Stimulated activated naive CD4-positive, alpha-beta T cell (primary cell): ENCODE data around the gene STBD1.
"Not testable (repeated sequence)": the region's sequence is repeated elsewhere in the genome, so short reads cannot be mapped to it uniquely, and the experiment has no call there.

Experiments
- DNase-seq, 6 experiments: peaks; one replicate each; lab custom pipeline; 2025; lab: John Stamatoyannopoulos, UW

Gene STBD1

DNA sequence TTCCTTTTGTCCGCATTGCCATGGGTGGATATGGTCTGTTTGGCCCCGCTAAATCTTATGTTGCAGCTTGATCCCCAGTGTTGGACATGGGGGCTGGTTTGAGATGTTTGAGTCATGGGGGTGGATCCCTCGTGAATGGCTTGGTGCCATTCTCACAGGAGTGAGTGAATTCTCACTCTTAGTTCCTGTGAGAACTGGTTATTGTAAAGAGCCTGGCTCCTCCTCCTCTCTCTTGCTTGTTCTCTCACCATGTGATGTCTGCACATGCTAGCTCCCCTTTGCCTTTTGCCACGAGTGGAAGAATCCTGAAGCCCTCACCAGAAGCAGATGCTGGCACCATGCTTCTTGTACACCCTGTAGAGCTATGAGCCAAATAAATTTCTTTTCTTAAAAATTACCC is 22.6 kb upstream of the STBD1 start:
- no peak for DNase-seq

DNA sequence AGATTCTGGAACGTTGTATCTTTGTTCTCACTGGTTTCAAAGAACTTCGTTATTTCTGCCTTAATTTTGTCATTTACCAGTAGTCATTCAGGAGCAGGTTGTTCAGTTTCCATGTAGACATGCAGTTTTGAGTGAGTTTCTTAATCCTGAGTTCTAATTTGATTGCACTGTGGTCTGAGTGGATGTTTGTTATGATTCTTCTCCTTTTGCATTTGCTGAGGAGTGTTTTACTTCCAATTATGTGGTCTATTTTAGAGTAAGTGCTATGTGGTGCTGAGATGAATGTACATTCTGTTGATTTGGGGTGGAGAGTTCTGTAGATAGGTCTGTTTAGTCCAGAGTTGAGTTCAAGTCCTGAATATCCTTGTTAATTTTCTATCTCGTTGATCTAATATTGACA is 18.7 kb upstream of the STBD1 start:
- DNase-seq: not testable (repeated sequence)

DNA sequence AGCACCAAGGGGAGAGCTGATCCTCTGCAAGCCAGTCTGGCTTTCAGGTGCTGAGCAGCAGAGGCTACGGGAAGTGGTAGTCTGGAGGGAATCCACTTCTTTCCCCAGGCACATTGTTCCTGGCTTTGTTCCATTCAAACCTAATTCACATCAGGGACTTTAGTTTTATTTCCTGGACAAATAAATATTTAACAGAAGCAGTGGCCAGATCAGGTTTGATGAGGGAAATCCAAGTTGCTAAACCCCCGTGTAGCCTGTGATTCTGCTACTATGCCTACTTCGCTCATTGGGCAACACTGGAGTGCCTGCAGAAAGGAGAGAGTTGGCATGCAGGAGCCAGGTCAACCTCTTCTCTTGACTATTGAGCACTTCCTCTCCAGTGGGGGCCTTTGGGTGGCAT is 13.8 kb upstream of the STBD1 start:
- no peak for DNase-seq

DNA sequence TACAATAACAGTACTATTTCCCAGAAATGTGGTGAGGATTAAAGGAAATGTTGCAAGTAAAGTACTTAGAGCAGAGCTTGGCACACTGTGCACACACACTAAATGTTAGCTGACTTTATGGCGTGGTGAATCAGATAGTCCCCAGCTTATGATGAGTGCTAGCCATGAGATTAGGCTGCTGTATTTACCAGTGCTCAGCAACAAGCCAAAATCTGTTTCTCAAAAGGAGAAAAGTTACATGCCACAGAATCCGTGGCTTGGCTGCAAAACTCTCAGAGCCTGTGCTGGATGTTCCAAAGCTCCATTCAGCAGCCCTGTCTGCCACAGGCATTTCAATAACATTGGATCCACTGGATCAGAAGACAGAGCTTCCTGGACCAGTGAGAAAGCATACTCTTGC is 12.8 kb upstream of the STBD1 start:
- no peak for DNase-seq

DNA sequence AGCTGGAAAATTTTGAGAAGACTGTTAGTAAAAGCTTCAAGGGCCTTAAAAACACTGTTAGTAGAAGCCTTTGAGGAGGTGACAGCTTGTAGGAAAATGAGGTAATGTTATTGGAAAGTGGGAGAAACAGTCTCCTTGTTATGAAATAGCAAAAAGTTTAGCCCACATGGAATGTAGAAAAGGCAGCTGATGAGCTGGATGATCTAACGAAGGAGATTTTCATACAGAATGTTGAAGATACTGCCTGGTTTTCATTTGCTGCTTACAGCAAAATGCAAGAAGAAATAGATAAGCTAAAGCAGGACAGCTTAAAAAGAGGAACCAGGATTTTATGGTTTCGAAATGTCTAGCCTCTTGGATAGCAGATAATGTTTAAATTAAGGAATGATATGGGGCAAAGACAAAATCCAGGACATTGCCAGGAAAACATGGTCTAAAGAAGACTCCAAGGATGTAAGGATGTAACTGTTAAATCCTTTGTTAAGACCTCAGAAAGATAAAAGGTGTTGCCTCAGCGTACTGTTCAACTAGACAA is 10.2 kb upstream of the STBD1 start:
- DNase-seq: no peak

DNA sequence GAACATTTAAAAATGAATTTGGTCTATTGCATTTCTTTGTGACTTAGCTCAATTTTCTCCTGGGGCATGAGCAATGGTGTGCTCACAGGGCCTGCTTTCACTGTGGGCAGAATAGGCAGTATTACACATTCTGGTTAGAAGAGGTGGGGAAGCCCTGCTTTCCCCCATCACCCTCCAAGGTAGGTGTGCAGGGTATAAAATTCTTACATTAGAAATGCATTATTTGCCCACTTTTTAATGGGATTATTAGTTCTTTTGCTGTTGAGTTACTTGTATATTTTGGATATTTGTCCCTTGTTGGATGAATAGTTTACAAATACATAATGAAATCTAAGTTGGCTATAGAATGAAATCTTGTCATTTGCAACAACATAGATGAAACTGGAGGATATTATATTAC is 8.3 kb upstream of the STBD1 start:
- no peak for DNase-seq

DNA sequence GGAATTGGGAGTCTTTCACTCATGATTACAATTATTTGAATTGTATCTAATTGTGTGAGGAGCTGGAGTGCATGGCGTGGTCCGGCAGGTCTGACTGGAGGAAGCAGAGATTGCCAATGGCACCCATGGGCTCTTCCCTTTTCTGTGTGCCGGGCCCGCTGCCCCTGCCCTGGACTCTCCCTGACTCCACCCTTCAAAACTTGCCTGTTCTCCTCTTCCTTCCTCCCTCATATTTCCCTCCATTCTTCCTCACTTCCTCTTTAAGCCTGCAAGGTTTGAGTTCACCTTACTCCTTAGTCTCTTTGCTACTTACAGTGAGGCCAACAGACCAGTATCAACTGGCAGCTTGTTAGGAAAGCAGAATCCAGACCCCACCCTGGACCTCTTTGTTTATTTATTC is 6.5 kb upstream of the STBD1 start:
- no peak for DNase-seq

DNA sequence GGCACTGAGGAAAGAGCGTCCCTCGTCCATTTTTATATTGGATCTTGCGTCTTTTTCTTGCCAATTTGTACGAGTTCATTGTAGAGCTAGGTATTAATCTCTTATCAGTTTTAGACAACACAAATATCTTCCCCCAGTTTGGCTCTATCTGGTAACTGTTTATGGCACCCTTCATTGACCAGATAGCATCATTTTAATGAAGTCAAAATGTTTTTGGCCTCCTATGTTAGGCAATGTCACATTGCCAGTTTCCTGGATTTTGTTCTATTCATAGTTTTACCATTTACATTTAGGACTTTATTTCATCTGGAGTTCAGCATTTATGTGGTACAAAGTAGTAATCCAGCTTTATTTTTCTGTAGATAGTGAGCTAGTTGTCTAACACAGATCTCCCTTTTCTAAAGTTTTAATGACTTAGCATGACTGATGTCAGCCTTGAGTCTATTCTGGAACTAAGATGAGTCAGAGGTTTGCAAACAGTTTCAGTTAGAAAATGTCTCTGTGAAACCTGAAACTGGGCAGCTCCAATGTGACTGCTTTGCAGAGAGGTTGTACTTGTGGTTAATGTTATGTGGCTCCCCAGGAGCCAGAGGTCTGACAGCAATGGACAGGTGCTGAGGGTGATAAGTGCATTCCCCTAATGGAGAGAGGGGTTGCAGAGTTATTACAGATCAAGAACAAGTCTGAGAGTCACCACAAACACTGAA is 5.3 kb upstream of the STBD1 start:
- DNase-seq: no peak

DNA sequence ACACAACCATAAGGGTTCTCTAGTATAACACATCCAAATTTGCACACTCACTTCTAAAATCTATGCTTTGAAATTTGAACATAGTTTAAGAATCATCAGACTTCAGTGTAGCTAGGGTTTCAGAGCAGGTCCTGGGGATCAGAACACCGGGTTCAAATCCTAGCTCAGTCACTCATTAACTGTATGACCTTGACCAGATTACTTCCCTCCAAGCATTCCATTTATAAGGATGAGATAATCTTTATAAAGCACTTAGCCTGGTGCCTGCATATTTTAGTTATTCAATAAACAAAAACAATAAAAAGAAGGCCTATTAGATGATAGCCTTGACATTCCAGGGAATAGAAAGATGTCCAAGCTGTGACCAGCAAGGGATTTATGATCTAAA is 4.8 kb upstream of the STBD1 start:
- DNase-seq: no peak

DNA sequence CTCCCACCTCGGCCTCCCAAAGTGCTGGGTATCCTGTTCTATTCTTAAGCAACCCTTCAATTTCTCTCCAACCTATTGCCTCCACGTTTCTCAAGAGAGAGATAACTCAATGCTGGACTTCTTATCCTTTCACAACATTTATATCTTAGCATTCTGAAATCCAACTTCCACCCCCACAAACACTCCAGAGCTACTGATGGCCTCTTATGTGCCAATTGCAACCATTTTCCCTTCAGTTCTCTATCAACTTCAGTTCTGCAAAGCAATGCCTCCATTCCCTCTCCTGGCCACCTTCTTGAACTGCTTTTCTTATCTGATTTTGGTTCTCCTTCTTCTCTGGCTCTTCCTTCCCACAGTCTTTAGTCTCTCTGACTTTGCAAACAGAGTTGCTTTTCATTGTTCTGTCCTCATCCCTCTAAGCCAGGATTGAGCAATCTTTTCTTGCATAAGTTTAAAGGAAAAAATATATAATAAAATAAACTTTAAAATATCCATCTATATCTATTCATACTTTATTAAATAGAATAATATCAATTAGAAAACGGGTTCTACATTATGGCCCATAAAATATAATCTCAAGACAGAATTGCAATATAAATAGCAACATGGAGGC is 3.6 kb upstream of the STBD1 start:
- DNase-seq: no peak

DNA sequence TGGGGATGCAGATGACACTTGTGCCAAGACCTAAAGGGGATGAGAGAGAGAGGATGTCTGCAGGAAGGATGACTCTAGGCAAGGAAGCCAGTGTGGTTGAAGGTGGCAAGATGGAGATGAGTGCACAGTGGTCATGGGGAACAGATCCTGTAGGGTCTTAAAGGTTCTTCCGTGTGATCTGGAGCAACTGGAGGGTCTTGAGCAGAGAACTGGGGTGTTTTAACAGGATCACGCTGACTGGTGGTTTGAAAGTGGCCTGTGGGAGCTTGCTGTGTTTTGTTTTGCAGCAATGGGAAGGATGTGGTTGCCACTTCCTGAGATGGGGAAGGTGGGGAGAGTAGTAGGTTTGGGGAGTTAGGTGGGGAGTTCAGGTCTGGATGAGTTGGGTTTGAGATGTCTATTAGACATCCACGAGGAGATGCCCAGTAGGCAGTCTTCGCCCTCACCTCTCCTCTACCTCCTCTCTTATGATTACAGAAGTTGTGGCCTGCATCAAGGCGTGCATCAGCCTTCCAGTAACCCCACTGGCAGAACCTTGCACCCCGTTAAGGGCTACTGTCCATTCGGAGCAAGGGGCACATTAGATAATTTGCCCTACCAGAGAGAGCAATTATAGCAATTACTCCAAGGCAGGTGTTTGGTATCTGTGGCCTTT is 1.4 kb upstream of the STBD1 start:
- peak in 1 of 6 experiments; percentile 22 for DNase-seq

DNA sequence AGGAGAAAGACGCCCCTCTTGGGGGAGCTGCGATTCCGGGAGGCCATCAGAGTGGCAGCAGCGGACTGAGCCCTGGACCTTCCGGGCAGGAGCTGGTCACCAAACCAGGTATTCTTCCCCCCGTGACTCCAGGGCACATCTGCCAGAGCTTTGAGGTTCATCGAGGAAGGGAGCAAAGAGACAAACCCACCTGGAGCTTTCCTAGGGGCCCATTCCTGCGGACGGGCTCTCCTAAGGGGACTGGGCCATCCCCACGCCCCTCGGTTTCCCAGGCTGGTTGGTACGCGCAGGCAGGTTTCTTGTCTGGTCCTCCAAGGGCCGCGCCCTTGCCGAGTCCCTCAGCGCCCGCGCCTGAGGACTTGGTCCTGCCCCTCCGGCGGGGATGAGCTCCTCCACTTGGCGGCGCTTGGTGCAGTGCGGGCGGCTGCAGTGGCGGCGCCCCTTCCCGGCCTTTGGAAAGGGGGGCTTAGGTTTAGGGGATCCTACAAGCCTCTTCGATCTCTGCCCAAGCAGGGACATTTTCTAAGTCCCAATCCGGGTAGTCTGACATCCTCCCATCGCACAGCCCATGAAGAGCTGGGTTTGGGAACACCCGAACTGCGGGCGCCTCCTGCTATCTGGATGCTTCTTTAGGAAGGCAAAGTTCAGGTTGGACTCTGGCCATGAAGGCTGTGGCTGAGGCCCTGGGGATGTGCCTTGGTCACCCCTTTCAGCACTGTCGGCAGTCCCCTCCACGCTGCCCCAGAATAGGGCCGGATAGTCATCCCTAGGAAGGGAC is 538 bp downstream of the STBD1 start:
- peak in 1 of 6 experiments; percentile 15 for DNase-seq

DNA sequence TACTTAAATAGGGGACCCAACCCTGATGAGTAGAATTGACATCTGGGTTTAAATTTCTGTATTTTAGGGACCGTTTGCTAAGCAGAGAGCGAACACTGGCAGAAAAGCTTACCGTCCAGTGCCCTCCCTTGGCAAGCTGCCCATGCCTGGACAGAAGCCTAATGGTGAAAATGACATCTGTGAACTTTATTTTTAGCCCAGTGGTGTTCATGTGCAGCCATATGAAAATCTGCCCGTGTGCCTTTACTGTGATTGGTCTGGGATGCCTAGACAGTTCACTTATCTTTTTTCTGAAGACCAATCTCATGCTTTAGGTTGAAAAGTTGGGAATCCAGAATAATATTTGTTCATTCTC is 1.1 kb downstream of the STBD1 start:
- no peak for DNase-seq

DNA sequence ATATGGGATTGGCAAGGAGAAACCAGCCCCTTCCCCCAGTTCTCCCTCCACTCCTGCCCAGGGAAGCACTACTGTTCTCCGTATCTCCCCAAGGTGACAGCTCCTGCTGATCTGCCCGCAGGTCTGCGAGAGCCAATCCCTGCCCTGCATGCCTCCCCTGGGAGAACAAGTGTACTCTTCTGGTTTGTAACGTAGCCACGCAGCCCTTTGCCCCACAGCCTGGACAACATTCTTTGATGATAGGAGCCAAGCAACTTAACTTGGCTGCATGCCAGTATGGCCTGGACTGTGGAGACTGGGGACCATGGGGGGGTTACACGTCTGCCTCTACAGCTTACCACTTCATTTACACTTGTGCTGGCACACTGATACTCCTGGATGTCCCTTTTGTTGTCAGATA is 2.0 kb downstream of the STBD1 start:
- no peak for DNase-seq

DNA sequence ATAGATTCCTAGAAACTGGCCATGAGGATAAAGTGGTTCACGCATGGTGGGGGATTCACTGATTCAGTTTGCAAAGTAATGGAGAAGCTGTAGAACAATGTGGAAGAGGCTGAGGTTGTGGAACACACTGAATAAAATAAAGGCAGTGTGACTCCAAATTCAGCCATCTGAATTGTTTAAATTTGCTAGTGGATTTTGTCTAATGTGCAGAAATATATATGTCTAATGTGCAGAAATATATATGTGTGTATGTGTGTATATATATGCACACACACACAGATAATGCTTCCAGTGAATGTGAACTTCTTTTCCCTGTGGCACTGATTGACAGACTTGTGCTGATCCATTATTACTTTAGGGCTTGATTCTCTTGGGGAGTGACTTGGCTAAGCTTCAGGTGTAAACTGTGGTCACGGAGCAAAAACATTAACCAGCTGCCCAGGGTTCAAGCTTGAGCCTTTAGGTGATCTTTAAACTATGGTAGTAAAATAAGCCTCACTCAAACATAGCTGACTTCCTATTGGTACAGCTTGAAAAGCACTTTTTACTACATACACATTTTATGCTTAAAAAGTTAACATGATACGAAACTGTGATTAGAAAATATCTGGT is 3.5 kb downstream of the STBD1 start:
- no peak for DNase-seq

DNA sequence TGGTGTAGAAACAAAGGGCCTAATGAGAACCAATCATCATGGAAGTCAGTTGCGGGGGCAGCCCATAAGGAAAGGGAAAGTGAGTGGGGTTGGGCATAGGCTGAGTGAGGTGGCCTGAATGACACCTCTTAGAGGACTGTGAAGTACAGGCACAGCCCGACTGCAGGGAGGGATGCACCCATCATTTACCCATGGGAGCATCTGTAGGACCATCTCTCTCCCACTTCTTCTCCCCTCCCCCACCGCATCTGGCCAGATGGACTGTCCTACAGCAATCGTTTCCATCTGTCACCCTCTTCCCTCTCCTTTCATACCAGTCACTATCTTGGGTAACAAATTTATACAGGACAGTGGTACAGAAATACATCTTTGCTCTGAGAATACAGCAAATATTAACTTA is 4.2 kb downstream of the STBD1 start:
- DNase-seq: no peak

DNA sequence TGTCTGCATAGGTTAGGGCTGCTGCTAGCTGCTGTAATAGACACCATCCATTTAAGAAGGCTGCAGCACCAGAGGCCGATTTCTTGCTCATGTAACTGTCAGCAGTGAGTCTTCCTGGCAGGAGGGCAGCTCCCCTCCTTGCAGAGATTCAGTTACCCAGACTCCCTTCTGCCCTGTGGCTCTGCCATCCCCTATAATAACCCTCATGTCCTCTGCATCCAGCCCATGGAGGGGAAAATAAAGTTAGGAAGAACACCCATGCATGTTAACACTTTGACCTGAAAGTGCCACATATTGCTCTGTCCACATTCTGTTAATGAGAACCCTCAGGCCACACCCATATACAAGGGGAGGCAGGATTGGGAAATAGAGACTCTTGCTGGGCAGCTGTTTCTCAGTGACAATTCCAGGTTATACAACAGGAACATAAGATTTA is 5.4 kb downstream of the STBD1 start:
- DNase-seq: no peak

DNA sequence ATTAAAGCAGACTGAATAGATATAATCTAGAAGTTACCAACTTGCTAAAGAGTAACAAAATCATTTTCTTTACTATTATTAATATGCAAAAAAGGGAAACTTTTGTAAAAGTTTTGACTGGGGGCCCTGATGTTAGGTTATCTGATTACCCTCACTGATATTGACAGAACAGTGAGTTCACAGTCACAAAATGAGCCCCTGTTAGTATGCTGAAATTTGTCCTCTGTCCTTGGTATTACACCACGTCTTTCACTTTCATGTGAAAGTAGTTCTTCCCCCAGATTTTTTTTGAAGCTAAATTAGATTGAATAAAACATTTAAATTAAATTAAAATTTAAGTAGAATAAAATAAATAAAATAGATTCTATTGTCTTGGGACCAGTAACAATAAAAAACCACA is 5.9 kb downstream of the STBD1 start:
- DNase-seq: no peak

DNA sequence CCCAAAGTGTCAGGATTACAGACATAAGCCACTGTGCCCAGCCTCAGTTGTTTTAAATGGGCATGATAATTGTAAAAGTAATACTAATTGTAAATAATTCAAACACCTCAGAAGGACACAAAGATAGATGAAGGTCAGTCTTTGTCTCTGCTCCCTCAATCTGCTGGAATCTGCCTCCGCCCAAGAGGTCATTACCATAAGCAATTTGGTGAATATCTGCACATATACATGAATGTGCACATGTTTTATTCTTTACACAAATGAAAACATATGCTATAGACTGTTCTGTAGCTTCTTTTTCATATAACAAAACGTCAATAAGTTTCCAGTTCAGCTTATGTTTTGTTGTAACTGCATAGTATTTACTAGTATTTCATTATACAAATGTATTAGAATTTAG is 7.0 kb downstream of the STBD1 start:
- DNase-seq: no peak

DNA sequence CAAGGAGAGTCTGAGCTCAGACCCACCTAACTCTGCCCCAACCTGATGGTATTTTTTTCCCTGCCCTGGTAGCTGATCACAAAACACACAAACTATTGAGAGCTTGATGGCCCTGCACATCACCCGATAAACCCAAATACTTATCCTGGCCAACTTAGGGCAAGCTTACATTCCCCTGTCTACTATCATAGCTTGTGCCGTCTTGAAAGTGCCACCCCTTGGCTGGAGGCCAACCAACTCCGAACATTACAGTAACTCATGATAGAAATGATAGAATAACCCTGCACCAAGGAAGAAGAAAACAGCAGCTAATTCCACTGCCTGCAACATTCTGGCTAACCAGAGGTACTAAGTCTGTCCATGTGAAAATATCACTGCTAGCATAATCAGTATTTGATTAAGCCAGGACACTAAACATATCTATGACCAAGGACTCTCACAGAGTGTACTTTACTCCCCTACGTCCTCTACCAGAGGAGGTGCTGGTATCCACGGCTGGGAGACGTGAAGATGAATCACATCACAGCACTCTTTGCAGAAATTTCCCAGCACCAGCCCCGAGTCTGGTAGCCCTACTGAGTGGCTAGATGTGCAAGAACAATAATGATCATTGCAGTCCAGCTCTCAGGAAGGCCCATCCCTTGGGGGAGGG is 8.9 kb downstream of the STBD1 start:
- DNase-seq: no peak

DNA sequence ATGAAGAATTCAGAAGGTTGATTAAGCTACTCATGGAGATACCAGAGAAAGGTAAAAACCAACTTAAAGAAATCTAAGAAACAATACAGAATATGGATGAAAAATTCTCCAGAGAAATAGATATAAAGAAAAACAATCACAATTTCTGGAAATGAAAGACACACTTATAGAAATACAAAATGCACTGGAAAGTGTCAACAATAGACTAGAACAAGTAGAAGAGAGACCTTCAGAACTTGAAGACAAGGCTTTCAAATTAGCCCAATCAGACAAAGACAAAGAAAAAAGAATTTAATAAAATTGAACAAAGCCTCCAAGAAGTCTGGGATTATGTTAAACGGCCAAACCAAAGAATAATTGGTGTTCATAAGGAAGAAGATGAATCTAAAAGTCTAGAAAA is 9.6 kb downstream of the STBD1 start:
- no peak for DNase-seq

DNA sequence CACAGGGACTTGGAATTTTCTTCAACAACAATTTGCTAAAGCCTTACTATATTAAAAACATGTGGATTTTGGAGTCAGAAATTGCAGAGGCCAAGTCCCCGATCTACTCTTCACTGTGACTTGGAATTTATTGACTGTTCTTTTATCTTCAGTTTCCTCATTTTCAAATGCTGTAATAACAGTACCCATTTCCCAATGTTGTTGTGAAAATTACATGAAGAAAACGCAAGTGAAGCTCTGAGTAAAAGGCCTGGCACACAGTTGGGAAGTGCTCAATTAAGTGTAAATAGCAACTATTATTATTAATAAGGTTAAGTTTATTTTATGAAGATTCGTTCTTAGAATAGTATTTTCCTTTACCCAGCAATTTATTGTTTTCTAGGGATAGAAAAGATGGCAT is 15.7 kb downstream of the STBD1 start:
- DNase-seq: no peak
